Globus pallidus (tissue), 1 donor: ENCODE data around the gene GADD45A.
A peak's percentile ranks its signal among the peaks of the same experiment; 100 is the strongest.
"Not testable (repeated sequence)": the region's sequence is repeated elsewhere in the genome, so short reads cannot be mapped to it uniquely, and the experiment has no call there.

Experiments used
- DNase-seq: peaks from one replicate; pipeline ENCODE4 v3.0.0-alpha.2; 2015; ENCODE audit warnings: low spot score

Gene GADD45A

DNA sequence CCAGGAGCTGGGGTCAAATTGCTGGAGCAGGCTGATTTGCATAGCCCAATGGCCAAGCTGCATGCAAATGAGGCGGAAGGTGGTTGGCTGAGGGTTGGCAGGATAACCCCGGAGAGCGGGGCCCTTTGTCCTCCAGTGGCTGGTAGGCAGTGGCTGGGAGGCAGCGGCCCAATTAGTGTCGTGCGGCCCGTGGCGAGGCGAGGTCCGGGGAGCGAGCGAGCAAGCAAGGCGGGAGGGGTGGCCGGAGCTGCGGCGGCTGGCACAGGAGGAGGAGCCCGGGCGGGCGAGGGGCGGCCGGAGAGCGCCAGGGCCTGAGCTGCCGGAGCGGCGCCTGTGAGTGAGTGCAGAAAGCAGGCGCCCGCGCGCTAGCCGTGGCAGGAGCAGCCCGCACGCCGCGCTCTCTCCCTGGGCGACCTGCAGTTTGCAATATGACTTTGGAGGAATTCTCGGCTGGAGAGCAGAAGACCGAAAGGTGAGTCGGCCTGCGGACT lies at the start of gene GADD45A:
Gene GADD45A (plus strand): TSS at position 135 of the 491 bp plus-strand sequence. CDS start 294 bp downstream, at position 429.
- DNase-seq: peak; percentile 100

DNA sequence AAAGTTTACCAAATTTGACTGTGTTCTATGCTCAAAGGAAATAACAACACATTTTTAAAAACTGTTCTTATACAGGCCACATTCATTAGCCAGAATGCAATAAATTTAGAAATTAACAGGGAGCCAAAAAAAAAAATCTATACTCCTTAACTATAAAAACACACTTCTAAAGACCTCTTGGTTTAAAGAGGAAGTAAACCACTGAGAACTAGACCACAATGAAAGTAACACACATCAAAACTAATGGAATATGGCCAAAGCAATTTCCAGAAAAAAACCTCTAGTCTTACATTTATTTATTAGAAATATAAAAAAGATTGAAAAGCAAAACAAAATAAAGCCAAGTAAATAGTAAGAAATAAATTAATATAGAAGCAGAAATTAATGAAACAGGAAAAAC lies 48.9 kb upstream of the GADD45A start:
- DNase-seq: no peak

- no peak for DNase-seq
Measured at GRCh38 chr1:67639361-67639760, 45.6 kb upstream of the GADD45A start.

DNA sequence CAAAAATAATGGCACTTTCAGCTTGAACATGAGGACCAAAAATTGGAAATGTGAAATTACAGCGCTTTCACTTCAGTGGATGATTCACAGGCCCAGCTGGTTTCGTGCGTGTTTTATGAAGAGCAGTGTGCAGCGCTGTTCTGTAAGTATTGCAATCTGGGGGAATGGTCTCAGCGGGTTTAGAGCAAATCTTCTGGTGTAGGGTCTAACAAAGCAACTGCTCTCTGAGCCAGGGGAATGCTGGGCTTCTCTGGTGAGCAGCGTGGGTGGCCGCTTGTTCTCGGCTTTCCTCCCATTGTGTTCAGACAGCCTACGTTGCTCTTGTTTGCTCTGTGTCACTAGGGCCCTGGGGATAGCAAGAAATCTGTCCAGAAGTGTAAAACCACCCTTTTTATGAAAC lies 42.4 kb upstream of the GADD45A start:
- no peak for DNase-seq

DNA sequence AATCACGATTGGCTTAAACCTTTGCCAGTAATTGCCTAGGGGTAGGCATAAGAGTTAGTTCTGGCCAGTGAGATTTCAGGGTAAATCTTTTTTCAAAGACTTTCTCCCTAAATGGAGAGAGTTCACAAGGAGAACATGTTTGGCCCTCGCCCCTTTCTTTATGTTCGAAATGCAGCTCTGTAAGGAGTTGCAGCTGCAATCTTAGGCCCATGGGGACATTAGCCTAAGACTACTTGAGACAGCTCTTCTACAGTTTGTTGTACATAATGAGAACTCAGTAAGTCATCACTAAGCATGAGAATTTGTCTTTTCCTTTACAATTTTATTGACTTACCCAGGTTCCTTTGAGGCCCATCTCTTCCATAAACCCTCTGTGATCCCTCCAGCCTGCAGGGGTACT lies 40.4 kb upstream of the GADD45A start:
- no peak for DNase-seq

DNA sequence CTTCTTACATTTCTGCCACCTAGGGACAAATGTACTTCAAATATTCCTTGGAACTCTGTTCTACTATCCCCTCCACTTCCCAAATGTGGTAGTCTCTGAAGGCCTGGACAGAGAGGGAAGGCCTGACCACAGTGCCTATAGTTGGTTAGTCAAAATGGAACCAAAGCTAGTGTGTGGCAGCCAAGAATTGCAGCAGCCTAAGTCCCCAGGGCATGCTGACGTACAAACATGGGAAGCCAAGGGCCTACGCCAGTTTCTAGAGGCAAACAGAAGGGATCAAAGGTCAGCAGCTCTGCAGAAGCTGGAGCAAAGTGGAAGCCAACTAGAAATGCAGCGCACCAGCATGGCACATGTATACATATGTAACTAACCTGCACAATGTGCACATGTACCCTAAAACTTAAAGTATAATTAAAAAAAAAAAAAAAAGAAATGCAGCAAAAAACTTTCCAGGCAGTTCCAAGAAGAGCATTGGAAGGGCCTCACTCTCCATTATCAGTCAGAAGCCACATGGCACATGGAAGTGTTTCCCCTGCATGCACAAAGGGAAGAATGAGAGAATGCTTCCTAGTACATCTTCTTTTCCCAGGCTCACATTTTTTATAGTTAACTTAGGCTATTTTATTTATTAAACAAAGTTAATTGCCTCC lies 39.4 kb upstream of the GADD45A start:
- DNase-seq: no peak

GRCh38 chr1:67646145-67647035 lies 38.6 kb upstream of the GADD45A start:
- DNase-seq: no peak

- DNase-seq: no peak
Measured at GRCh38 chr1:67647036-67647798, 37.8 kb upstream of the GADD45A start.

DNA sequence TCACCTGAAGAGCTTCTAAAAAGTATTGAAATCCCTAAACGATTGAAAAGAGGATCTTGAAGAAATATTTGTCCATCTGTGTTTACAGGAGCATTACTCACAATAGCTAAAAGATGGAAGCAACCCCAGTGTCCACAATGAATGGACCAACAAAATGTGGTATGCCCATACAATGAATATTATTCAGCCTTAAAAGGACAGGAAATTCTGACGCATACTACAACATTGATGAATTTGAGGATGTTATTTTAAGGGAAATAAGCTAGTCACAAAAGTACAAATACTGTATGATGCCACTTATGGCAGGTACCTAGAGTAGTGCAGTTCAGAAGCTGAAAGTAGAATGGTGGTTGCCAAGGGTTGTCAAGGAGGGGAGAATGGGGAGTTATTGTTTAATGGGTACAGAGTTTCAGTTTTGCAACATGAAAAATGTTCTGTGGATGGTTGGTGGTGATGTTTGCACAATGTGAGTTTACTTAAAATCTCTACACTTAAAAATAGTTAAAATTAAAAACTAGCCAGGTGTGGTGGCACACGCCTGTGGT lies 37.1 kb upstream of the GADD45A start:
- no peak for DNase-seq

DNA sequence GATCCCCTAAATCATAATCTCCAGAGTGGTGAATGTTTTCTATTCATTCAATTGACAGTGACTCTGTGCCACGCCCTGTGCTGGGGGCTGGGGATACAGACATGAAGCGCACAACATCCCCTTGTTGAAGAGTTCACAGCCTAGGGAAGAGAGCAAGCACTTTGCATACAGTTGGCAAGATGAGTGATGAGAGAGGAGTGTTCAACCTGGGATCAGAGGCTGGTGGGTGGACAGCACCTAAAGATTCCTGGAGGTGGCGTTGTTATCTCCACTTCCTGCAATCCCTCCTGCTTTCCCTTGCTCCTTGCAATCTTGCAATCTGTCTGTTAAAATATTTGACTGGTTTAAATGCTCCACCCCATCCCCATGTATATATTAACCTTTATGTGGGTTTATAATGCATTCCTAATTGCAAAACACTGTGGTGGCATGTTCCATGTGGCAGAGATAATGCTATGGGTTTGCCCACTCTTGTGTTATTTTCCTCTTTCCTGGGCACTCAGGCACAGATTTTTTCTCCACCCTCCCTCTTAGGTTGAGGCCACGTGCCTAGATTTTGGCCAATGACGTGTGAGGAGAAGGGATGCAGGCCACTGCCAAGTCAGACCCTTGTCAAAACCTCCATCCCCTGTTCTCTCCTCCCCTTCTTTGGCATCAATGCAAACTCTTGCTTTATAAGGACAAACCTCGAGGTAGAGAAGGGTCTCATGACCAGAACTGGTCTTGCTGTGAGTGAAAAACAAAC lies 36.2 kb upstream of the GADD45A start:
- no peak for DNase-seq

GRCh38 chr1:67650061-67650460 lies 34.9 kb upstream of the GADD45A start:
- DNase-seq: no peak

DNA sequence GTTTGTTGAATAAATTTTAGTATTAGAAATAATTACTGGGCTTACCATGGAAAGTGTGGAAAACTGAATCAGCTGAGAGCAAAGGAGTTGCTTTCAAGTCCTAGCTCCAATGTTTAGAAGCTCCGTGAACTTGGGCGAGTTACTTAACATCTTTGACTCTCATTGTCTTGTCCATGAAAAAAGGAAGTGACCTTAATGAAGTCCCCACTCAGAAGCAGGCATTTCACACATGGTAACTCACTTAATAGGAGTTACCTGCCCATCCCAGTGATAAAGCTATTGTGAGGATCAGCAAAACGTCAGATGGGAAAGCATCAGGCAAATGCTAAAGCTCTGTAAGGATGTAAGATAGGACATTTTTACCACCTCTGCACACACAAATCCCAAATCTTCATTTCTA lies 34.0 kb upstream of the GADD45A start:
- DNase-seq: no peak

- no peak for DNase-seq
Measured at GRCh38 chr1:67652800-67653199, 32.2 kb upstream of the GADD45A start.

GRCh38 chr1:67653304-67653703 lies 31.7 kb upstream of the GADD45A start:
- no peak for DNase-seq

- DNase-seq: no peak
Measured at GRCh38 chr1:67655581-67655980, 29.4 kb upstream of the GADD45A start.

DNA sequence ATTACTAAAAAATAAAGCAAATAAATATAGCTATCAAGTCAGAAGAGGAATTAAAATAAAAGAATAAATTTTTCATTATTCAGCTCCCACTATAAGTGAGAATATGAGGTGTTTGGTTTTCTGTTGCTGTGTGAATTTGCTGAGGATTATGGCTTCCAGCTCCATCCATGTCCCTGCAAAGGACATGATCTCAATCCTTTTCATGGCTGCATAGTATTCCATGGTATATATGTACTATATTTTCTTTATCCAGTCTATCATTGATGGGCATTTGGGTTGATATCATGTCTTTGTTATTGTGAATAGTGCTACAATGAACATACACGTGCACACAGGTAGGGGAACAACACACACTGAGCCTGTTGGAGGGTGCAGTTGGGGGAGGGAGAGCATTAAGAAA lies 27.8 kb upstream of the GADD45A start:
- not testable (repeated sequence) for DNase-seq

GRCh38 chr1:67659229-67659628 lies 25.8 kb upstream of the GADD45A start:
- no peak for DNase-seq

DNA sequence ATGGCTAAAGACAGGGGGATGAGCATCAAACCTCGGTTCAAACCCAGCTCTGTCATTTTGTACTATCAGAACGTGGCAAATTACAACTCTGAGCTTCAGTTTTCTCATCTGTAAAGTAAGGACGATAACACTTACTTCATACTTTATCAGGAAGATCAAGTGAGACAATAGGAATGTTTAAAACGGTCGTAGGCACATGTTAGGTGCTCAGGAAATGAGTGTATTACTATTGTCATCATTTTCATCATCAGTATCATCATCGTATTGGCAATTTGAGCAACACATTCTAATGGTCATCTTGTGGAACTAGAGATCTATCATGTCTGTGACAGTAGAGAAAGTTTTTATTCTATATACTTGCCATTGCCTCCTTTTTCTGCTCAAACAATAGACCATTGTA lies 22.1 kb upstream of the GADD45A start:
- no peak for DNase-seq

GRCh38 chr1:67664048-67664447 lies 21.0 kb upstream of the GADD45A start:
- no peak for DNase-seq

- not testable (repeated sequence) for DNase-seq
Measured at GRCh38 chr1:67665307-67665706, 19.7 kb upstream of the GADD45A start.

DNA sequence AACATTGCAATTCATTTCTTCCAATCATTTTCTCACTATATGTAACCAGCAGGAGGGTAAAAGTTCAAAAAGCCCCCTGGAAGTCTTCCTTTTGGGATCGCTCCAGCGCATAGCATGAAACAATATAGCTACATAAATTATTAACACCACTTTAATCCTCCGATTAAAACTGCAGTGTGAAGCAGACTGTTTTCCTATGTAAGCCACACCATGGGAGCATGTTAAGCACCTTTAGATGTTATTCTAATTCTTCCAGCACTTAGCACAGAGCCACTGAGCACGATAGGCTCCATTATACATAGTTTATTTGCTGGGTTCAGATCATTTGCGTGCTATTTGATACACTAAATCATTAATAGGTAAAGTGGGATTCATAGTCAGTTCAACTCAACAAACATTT lies 18.4 kb upstream of the GADD45A start:
- no peak for DNase-seq
